Measurements from ENCODE around the gene ALDH3B2. TPM values are rescaled to one million over a fixed set of nuclear protein-coding genes. Genes with fewer than 3 reads are reported as not detected.
"Not testable (repeated sequence)": the region's sequence is repeated elsewhere in the genome, so short reads cannot be mapped to it uniquely, and the experiment has no call there.

The ALDH3B2 gene
- total RNA-seq, 2 donors from 2014 or later: 1.8 to 4.4 TPM

- Histone ChIP-seq H3K27ac (no peak overlapping the region), H3K4me1 (replicated peaks) (no peaks in the 10 kb centered on the region), H3K36me3 (no peaks in the 10 kb centered on the region), H3K27me3 (replicated peaks; ENCODE audit: insufficient read depth) (no peaks in the 10 kb centered on the region), H3K4me3 (no peak overlapping the region), H3K9me3 (no peaks in the 10 kb centered on the region)
- 86% methylated on average over 3 of the region's 3 CpGs for WGBS
- DNase-seq (ENCODE audit: low spot score): no peak
- intact Hi-C loops (cut with DNase I): no loop called here
- TF ChIP-seq POLR2A (IDR thresholded peaks at IDR 0.05) (no peak), POLR2AphosphoS5 (IDR thresholded peaks at IDR 0.05) (no peak)
- TF ChIP-seq, protein P1, sequence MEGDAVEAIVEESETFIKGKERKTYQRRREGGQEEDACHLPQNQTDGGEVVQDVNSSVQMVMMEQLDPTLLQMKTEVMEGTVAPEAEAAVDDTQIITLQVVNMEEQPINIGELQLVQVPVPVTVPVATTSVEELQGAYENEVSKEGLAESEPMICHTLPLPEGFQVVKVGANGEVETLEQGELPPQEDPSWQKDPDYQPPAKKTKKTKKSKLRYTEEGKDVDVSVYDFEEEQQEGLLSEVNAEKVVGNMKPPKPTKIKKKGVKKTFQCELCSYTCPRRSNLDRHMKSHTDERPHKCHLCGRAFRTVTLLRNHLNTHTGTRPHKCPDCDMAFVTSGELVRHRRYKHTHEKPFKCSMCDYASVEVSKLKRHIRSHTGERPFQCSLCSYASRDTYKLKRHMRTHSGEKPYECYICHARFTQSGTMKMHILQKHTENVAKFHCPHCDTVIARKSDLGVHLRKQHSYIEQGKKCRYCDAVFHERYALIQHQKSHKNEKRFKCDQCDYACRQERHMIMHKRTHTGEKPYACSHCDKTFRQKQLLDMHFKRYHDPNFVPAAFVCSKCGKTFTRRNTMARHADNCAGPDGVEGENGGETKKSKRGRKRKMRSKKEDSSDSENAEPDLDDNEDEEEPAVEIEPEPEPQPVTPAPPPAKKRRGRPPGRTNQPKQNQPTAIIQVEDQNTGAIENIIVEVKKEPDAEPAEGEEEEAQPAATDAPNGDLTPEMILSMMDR (IDR thresholded peaks at IDR 0.05): no peak
Observed at GRCh38 chr11:67705264-67705663, 30.8 kb upstream of the ALDH3B2 start.

GRCh38 chr11:67704524-67704923 lies 30.1 kb upstream of the ALDH3B2 start:
- intact Hi-C loops (cut with DNase I): no loop called here
- H3K4me3 ChIP-seq: no peak overlapping the region
- no peak overlapping the region for H3K27ac ChIP-seq
- H3K36me3 ChIP-seq: no peaks in the 10 kb centered on the region
- 87% methylated on average over 7 of the region's 7 CpGs for WGBS
- H3K4me1 ChIP-seq (replicated peaks): no peaks in the 10 kb centered on the region
- TF ChIP-seq POLR2A (IDR thresholded peaks at IDR 0.05) (no peak), POLR2AphosphoS5 (IDR thresholded peaks at IDR 0.05) (no peak)
- TF ChIP-seq, protein P1 (IDR thresholded peaks at IDR 0.05): no peak
- no peaks in the 10 kb centered on the region for H3K27me3 ChIP-seq (replicated peaks; ENCODE audit: insufficient read depth)
- no peak for DNase-seq (ENCODE audit: low spot score)
- no peaks in the 10 kb centered on the region for H3K9me3 ChIP-seq

DNA sequence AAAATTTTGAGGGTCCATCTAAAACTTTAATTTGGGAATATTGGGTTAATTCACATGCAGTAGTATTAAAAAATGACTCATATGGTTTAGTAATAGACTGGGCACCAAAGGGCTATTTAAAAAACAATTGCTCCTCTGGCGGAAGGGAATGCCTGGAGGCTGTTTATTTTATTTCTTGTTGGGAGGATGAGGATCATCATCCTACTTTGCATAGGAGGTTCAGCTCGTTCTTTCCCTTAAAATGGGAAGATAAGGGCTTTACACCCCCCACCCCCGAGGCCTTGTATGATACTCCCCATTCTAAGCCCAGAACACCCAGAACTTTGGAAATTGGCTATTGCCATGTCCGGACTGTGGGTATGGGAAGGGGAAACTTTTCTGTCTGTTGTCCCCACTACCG lies 29.3 kb upstream of the ALDH3B2 start:
- H3K27ac ChIP-seq; intact Hi-C loops (cut with DNase I); H3K4me3 ChIP-seq; H3K36me3 ChIP-seq; H3K9me3 ChIP-seq; H3K4me1 ChIP-seq (replicated peaks); DNase-seq (ENCODE audit: low spot score); H3K27me3 ChIP-seq (replicated peaks; ENCODE audit: insufficient read depth): not testable (repeated sequence)
- 42% methylated on average over 5 of the region's 5 CpGs for WGBS

DNA sequence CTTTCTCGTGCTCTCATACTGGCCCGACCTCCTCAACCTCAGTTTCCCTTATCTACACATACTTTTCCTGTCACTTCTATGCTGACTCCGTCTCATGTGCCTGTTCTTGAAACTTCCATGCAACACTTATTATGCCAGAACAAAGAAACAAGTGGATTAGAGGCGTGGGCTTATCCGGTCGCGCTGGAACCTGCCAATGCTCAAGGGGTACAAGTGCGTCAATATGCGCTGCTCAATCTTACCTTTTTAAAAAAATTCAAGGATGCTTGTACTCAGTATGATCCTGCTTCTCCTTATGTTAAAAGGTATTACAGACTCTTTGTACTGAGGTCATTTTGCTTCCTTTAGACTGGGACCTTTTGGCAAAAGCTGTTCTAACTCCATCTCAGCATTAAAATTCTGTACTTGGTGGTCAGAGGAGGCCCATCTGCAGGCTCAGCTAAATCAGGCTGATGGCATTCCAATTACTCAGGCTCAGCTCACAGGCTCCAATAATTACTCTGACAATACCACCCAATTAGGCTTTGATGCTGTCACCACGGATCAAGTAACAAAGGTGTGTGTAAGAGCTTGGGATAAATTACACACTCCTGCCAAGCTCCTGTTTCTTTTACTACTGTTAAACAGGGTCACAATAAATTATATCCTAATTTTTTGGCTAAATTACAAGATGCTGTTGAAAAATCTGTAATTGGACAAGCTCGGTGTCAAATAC lies 26.3 kb upstream of the ALDH3B2 start:
- H3K4me1 ChIP-seq (replicated peaks): no peaks in the 10 kb centered on the region
- DNase-seq (ENCODE audit: low spot score): no peak
- TF ChIP-seq, protein P1 (IDR thresholded peaks at IDR 0.05): no peak
- TF ChIP-seq POLR2A (IDR thresholded peaks at IDR 0.05) (no peak), POLR2AphosphoS5 (IDR thresholded peaks at IDR 0.05) (no peak)
- no peak overlapping the region for H3K27ac ChIP-seq
- 76% methylated on average over 11 of the region's 11 CpGs for WGBS
- H3K27me3 ChIP-seq (replicated peaks; ENCODE audit: insufficient read depth): no peaks in the 10 kb centered on the region
- no peaks in the 10 kb centered on the region for H3K9me3 ChIP-seq
- H3K4me3 ChIP-seq: no peak overlapping the region
- intact Hi-C loops (cut with DNase I): no loop called here
- H3K36me3 ChIP-seq: no peaks in the 10 kb centered on the region

GRCh38 chr11:67700141-67700540 lies 25.7 kb upstream of the ALDH3B2 start:
- intact Hi-C loops (cut with DNase I): no loop called here
- H3K36me3 ChIP-seq: no peaks in the 10 kb centered on the region
- no peak for DNase-seq (ENCODE audit: low spot score)
- TF ChIP-seq, protein P1 (IDR thresholded peaks at IDR 0.05): no peak
- TF ChIP-seq POLR2AphosphoS5 (IDR thresholded peaks at IDR 0.05) (no peak), POLR2A (IDR thresholded peaks at IDR 0.05) (no peak)
- H3K9me3 ChIP-seq: no peaks in the 10 kb centered on the region
- H3K4me3 ChIP-seq: no peak overlapping the region
- H3K27ac ChIP-seq: no peak overlapping the region
- WGBS: 52% methylated on average over 10 of the region's 10 CpGs
- H3K4me1 ChIP-seq (replicated peaks): no peaks in the 10 kb centered on the region
- H3K27me3 ChIP-seq (replicated peaks; ENCODE audit: insufficient read depth): no peaks in the 10 kb centered on the region
